GM18861 (cell line): ENCODE results near the gene HHIP.

ENCODE experiments used
- ATAC-seq: cut with Tn5 transposase; IDR thresholded peaks from one replicate; pipeline ENCODE4 v1.9.1; 2021; ENCODE audit not compliant: unreplicated experiment

Gene HHIP

GRCh38 chr4:144653781-144654545, 8.0 kb downstream of the HHIP start:
- no peak for ATAC-seq

DNA sequence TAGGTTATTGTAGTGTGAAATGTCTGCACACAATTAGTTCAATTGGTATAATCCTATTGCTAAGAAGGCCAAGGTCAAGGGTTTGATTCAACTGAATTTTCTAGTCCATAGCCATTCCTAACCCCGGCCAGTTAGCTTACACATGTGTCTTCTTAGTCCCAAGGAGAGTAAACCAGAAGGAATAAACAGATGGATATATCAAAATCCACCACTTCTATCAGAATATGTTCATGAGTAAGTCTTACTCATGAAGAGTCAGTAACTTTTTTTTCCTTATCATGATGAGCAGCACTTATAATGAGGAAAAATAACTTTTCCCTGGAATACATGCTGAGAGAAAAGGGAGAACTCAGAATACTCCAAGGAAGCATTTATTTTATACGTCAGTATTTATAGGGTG, 9.5 kb downstream of the HHIP start:
- ATAC-seq = no peak

- no peak for ATAC-seq
Measured at GRCh38 chr4:144656850-144657249, 10.9 kb downstream of the HHIP start.

GRCh38 chr4:144658015-144658567, 12.1 kb downstream of the HHIP start:
- no peak for ATAC-seq

DNA sequence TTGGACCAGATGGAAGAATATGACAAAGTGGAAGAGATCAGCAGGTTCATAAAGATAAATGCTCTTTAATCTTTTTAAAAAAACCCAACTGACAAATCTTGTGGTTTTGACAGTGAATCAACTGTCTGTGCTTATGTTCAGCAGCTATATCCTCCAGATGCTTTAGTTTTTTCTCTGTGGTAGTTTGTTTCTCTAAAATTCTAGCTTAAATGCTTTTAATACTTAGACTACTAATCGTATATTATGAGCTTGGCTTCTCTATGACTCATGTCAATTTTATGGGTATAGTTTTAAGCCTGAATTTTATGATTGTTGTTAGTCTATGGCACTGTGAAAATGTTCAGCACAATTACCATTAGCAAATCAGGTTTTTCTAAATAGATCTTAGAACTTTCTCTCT, 12.9 kb downstream of the HHIP start:
- ATAC-seq = no peak

DNA sequence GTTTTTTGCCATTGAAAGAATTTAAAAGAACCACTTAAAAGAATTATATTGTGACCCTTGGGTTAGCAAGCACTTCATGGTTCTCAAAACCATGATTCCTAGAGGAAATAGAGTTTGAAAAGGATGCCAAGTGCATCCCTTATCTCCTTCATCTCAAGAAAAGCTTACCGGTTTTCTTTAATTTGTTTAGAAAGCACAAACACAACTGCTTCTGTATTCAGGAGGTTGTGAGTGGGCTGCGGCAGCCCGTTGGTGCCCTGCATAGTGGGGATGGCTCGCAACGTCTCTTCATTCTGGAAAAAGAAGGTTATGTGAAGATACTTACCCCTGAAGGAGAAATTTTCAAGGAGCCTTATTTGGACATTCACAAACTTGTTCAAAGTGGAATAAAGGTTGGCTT, 13.5 kb downstream of the HHIP start:
- no peak for ATAC-seq

DNA sequence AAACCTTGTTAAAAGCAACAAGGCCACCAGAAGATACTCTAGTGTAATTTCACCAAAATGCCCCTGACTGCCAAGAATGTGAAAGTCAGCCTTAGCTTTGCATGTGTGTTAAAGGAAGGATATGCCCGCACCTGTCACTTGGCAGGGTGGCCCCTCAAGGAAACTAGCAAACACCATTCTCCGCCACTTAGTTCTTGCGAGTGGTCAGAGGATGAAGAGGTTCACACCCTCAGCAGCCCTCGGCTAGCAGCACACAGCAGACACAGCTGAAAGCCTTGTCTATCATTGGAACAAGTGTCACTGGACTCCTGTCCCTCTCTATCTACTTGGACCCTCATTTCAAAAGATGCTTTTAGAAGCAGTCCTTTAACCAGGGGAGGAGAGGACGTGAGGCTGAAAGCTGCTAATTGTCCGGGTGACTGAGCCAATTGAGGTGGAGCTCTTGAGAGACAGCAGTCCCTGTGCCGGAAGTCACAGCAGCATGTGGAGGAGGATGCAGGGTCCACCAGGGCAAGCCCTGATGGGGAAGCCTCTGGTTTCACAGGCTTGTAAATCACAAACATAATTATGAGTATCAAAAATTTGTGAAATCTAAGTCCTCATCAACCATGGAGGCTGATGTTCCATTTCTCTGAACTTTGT, 18.0 kb downstream of the HHIP start:
- no peak for ATAC-seq

GRCh38 chr4:144666539-144667175, 20.7 kb downstream of the HHIP start:
- no peak for ATAC-seq

DNA sequence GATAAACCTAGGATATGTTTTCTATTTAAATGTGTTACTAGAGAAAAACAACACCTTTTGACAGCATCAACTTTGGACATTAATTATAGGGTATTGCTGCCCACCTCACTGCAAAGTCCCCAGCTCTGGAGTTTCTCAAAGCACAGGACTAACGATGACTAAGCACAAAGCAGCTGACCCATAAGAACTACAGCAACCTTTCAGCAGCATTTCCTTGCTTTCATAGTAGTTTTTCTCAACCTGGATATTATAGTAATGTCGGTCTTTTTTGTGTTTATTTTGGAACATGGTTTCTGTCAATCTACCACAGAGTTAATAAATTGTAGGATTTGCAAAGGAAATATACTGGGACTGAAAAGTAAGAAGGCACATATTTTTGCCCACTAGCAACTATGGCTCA, 21.5 kb downstream of the HHIP start:
- ATAC-seq = no peak

GRCh38 chr4:144670776-144671175, 24.8 kb downstream of the HHIP start:
- no peak for ATAC-seq

- ATAC-seq = no peak
Measured at GRCh38 chr4:144674711-144675110, 28.8 kb downstream of the HHIP start.

GRCh38 chr4:144681806-144682205, 35.9 kb downstream of the HHIP start:
- no peak for ATAC-seq

GRCh38 chr4:144683516-144683915, 37.6 kb downstream of the HHIP start:
- ATAC-seq = no peak

GRCh38 chr4:144685911-144686310, 40.0 kb downstream of the HHIP start:
- no peak for ATAC-seq

GRCh38 chr4:144686921-144687320, 41.0 kb downstream of the HHIP start:
- no peak for ATAC-seq

DNA sequence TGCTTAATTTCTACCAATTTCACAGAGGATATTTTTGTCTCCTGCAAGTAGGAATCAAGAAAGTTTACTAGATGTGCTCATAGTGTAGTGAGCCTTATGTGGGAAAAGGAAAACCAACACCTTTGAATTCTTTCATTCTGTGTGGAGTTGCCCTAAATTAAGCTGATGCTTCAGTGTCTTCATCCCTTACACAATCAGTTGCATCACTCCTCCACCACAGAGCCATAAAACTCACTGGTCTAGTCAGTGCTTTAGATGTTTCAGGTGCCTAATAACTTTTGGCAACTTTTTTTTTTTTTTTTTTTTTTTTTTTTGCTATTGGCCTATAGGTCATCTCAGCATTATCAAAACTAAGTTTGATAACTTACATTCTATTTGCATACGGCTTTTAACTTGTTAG, 41.5 kb downstream of the HHIP start:
- no peak for ATAC-seq

- ATAC-seq = no peak
Measured at GRCh38 chr4:144688035-144688569, 42.1 kb downstream of the HHIP start.

GRCh38 chr4:144689125-144689524, 43.2 kb downstream of the HHIP start:
- no peak for ATAC-seq

- ATAC-seq = no peak
Measured at GRCh38 chr4:144695721-144696120, 49.8 kb downstream of the HHIP start.

DNA sequence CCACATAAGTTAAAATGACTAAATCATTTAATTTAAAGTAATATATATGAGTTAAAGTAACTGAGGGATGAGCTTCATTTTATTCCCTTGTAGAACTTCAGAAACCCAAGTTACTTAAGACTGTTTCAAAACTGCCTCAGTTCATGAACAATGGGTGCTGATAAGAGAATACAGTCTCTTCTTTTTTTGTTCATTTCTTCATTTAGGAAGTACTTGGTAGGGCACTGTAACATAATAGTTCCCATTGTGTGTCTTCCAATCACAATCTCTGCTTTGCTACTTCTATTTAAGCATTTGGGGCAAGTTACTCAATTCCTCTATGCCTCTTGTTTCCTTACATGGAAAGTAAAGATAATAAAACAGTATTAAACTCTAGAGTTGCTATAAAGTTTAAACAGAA, 50.4 kb downstream of the HHIP start:
- ATAC-seq = no peak

DNA sequence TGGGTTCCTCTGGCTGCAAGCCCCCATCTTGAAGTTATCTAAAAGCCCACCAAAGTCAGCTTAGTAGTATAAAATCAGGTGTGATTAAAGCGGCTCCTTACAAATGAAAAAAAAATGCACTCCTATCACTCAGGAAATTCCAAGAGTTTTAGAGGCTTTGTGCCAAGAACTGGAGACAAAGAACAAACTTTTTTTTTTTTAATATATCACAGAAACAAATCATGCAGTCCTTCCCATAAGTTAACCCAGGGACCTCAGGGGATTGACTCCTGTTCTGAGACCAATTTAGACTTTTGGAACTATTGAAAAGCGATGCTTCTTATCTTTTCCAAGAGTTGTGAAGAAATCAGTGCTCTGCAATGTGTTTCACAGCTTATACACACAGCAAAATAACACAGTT, 53.6 kb downstream of the HHIP start:
- no peak for ATAC-seq
